Stimulated activated naive CD8-positive, alpha-beta T cell treated with anti-CD3 and anti-CD28 coated beads, Interleukin-15, Interleukin-2, amounts not matched to agents 100 ng/mL and 50 ng/mL, for 24 hours (primary cell): ENCODE data around the gene AMOT.

ENCODE experiments used
- H3K27ac Mint-ChIP-seq: one replicate; pipeline ENCODE4 v1.8.0; 2021; ENCODE audit warnings: mild to moderate bottlenecking, mixed read lengths
- H3K27me3 Mint-ChIP-seq: one replicate; pipeline ENCODE4 v1.8.0; 2021; ENCODE audit warnings: mixed read lengths
- H3K36me3 Mint-ChIP-seq: one replicate; pipeline ENCODE4 v1.8.0; 2021; ENCODE audit warnings: low read depth, mixed read lengths
- H3K4me1 Mint-ChIP-seq: one replicate; pipeline ENCODE4 v1.8.0; 2021; ENCODE audit warnings: low read depth, mixed read lengths
- H3K4me3 Mint-ChIP-seq: one replicate; pipeline ENCODE4 v1.8.0; 2021; ENCODE audit warnings: mild to moderate bottlenecking, mixed read lengths
- H3K9me3 Mint-ChIP-seq: one replicate; pipeline ENCODE4 v1.8.0; 2021; ENCODE audit warnings: mixed read lengths

Gene AMOT

GRCh38 chrX:112759512-112759911 is 81.1 kb downstream of the AMOT start:
- Mint-ChIP-seq H3K27me3 (peaks cover 4% of the 10 kb centered on the region), H3K36me3 (no peaks in the 10 kb centered on the region), H3K9me3 (no peaks in the 10 kb centered on the region), H3K4me3 (no peak overlapping the region), H3K27ac (no peak overlapping the region), H3K4me1 (no peaks in the 10 kb centered on the region)

DNA sequence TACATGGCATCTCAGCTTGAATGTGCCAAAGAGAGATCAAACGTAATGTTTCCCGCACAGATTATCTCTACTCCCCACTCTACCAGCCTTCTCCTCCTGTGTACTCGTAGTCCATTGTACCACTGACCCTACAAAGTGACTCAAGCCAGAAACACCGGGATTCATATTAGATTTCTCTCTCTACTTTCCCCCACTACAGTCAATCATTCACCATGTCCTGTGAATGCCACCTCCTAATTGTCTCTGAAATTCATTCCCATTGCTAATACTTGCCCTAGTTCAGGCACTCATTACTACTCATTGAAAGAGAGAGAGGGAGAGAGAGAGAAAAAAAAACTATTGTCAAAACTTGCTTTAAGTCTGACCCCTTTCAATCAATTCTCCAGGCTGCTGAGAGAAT is 82.7 kb downstream of the AMOT start:
- H3K27me3 Mint-ChIP-seq = peaks cover 4% of the 10 kb centered on the region

DNA sequence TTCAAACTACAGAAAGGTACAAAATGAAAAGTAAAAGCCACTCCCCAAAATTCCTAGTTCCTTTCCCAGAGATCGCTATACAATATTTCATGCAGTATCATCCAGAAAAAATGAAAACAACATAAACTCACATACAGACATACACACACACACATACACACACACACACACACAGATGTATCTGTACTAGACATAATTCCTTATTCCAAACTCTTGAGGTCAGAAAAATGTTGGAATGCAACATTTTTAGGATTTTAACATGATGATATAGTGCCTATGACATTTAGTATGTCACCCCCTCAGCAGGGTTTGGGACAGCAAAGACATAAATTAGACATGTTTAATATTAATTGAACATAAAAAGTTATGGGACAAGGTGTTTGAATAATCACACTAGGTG is 87.5 kb downstream of the AMOT start:
- no peaks in the 10 kb centered on the region for H3K36me3 Mint-ChIP-seq
- no peak overlapping the region for H3K27ac Mint-ChIP-seq
- no peaks in the 10 kb centered on the region for H3K4me1 Mint-ChIP-seq
- no peak overlapping the region for H3K4me3 Mint-ChIP-seq
- no peaks in the 10 kb centered on the region for H3K9me3 Mint-ChIP-seq
- peaks cover 4% of the 10 kb centered on the region for H3K27me3 Mint-ChIP-seq

More for the DNA sequence above, 82.7 kb downstream of the AMOT start:
- no peaks in the 10 kb centered on the region for H3K9me3 Mint-ChIP-seq
- no peaks in the 10 kb centered on the region for H3K4me1 Mint-ChIP-seq
- H3K27ac Mint-ChIP-seq = no peak overlapping the region
- H3K36me3 Mint-ChIP-seq = no peaks in the 10 kb centered on the region
- no peak overlapping the region for H3K4me3 Mint-ChIP-seq

GRCh38 chrX:112751076-112751475 is 89.6 kb downstream of the AMOT start:
- H3K36me3 Mint-ChIP-seq = no peaks in the 10 kb centered on the region
- no peaks in the 10 kb centered on the region for H3K27me3 Mint-ChIP-seq
- no peaks in the 10 kb centered on the region for H3K9me3 Mint-ChIP-seq
- no peak overlapping the region for H3K27ac Mint-ChIP-seq
- no peak overlapping the region for H3K4me3 Mint-ChIP-seq
- H3K4me1 Mint-ChIP-seq = no peaks in the 10 kb centered on the region

GRCh38 chrX:112746812-112747595 is 93.6 kb downstream of the AMOT start:
- Mint-ChIP-seq H3K4me3 (no peak overlapping the region), H3K9me3 (no peaks in the 10 kb centered on the region), H3K27me3 (peaks cover 6% of the 10 kb centered on the region), H3K36me3 (no peaks in the 10 kb centered on the region), H3K4me1 (no peaks in the 10 kb centered on the region), H3K27ac (no peak overlapping the region)

GRCh38 chrX:112738347-112739033 is 102.1 kb downstream of the AMOT start:
- H3K36me3 Mint-ChIP-seq = no peaks in the 10 kb centered on the region
- H3K27ac Mint-ChIP-seq = peak overlapping the region; percentile 63
- H3K9me3 Mint-ChIP-seq = no peaks in the 10 kb centered on the region
- peaks cover 17% of the 10 kb centered on the region for H3K27me3 Mint-ChIP-seq
- peaks cover 23% of the 10 kb centered on the region for H3K4me1 Mint-ChIP-seq
- H3K4me3 Mint-ChIP-seq = no peak overlapping the region

DNA sequence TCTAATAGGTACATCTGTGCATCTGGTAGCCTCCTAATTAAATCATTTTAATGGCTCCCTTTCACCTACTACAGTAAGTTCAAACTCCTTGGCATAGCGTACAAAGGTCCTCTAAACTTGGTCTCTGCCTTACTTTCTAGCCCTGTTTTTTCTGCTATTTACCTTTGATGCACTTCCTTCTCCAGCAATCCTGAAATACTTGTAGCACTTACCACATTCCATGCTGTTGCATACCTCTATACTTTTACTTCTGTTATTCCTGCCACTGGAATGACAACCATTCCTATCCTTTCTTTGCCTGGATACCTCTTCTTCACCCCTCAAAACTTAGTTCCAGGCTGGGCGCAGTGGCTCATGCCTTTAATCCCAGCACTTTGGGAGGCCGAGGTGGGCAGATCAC is 104.3 kb downstream of the AMOT start:
- H3K27me3 Mint-ChIP-seq = peaks cover 17% of the 10 kb centered on the region
- H3K4me1 Mint-ChIP-seq = peaks cover 23% of the 10 kb centered on the region
- no peak overlapping the region for H3K27ac Mint-ChIP-seq
- H3K9me3 Mint-ChIP-seq = no peaks in the 10 kb centered on the region
- H3K4me3 Mint-ChIP-seq = no peak overlapping the region
- no peaks in the 10 kb centered on the region for H3K36me3 Mint-ChIP-seq

DNA sequence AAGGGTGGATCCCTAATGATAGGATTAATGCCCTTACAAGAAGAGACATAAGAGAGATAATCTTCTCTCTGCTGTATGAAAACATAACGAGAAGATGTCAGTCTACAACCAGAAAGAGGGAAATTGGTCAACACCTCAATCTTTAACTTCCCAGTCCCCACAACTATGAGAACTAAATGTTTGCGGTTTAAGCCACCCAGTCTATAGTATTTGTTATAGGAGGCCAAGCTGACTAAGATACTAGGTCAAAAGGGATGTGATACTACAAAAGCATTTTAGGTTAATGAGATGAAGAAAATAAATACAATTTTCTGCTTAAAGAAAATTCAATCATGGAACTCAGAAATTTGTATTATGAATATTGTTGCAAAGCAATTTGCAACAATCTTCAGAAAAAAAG is 105.5 kb downstream of the AMOT start:
- peaks cover 17% of the 10 kb centered on the region for H3K27me3 Mint-ChIP-seq
- H3K9me3 Mint-ChIP-seq = no peaks in the 10 kb centered on the region
- no peak overlapping the region for H3K27ac Mint-ChIP-seq
- no peak overlapping the region for H3K4me3 Mint-ChIP-seq
- peaks cover 23% of the 10 kb centered on the region for H3K4me1 Mint-ChIP-seq
- H3K36me3 Mint-ChIP-seq = no peaks in the 10 kb centered on the region

GRCh38 chrX:112734290-112734689 is 106.3 kb downstream of the AMOT start:
- Mint-ChIP-seq H3K36me3 (no peaks in the 10 kb centered on the region), H3K4me3 (no peak overlapping the region), H3K4me1 (peaks cover 19% of the 10 kb centered on the region), H3K9me3 (no peaks in the 10 kb centered on the region), H3K27me3 (peaks cover 14% of the 10 kb centered on the region), H3K27ac (no peak overlapping the region)

DNA sequence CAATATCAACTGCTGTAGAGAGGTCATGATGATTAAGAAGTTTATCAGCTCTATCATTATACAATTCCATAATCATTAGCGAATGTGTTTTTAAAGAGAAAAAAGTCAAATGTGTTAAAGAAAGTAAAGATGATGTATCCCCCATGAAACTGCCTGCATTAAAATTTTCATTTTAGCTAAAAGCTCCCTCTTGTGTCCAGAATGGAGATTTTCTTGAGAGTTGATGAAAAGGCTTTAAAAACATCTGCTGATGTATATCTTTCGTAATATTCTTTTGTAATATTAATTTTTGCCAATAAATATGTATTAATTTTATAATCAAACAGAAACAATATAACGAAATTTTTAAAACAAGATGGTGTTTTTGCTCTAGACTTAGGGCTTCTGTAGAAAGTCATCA is 108.8 kb downstream of the AMOT start:
- Mint-ChIP-seq H3K4me1 (peaks cover 6% of the 10 kb centered on the region), H3K9me3 (no peaks in the 10 kb centered on the region), H3K36me3 (no peaks in the 10 kb centered on the region), H3K4me3 (no peak overlapping the region), H3K27me3 (peaks cover 13% of the 10 kb centered on the region), H3K27ac (no peak overlapping the region)
